GM18858 (cell line): ENCODE data around the gene GPR21.

Source experiments
- ATAC-seq: cut with Tn5 transposase; IDR thresholded peaks from one replicate; pipeline ENCODE4 v1.9.1; 2021; ENCODE audit not compliant: unreplicated experiment

The GPR21 gene, protein sequence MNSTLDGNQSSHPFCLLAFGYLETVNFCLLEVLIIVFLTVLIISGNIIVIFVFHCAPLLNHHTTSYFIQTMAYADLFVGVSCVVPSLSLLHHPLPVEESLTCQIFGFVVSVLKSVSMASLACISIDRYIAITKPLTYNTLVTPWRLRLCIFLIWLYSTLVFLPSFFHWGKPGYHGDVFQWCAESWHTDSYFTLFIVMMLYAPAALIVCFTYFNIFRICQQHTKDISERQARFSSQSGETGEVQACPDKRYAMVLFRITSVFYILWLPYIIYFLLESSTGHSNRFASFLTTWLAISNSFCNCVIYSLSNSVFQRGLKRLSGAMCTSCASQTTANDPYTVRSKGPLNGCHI

DNA sequence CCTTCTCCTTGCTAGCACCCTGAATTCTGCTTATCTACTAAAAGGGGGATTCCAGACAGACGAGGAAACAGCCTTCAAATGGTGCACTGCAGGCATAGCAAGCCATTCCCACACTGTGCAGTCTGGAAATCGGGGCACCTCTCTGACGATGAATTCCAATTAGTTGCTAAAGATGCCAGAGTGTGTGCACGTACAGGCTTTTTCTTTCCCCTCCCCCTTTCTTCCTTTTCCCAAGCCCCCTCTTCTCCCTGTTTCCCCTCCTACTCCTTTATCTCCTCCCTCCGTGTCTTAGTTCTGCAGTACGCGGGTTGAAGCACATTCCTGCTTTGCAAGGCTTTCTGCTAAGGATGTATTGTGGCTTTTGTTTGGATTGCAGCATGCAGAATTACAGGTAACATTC, at the start of gene GPR21:
TSS of gene GPR21 (plus strand) at position 316 of the 400 bp plus-strand sequence. CDS start 900 bp downstream, outside the sequence.
- ATAC-seq, result no peak

DNA sequence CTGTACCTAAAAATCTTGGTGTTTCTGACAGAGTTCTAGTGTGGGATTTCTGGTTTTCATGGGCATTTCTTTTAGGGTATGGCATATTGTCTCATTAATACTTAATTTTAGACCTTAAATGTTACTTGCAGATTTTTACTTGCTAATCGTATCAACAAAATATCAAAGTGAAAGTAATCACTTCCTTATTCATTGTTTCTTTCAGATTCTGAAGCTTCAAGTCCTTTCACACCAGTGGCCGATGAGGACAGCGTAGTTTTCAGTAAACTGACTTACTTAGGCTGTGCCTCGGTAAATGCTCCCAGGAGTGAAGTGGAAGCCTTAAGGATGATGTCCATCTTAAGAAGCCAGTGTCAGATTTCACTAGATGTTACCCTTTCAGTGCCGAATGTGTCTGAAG, 47.5 kb upstream of the GPR21 start:
- ATAC-seq, result no peak

DNA sequence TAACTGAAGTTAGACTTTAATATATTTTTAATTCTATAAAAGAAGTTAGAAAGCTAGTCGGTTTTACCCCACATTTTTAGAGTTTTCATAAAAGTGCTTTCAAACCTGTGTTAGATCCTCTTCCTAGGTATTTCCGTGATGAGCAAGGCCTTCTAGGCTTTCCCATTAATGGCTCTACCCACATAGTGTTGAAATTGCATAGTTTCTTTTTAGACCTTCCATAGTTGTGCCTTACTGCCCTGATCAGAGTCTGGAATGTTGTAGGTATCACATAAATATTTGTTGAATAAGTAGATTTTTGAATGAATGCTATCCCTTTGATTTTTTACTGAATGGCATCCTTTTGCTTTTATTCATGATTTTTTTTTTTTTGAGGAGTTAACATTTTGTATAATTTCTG, 45.3 kb upstream of the GPR21 start:
- no peak for ATAC-seq

DNA sequence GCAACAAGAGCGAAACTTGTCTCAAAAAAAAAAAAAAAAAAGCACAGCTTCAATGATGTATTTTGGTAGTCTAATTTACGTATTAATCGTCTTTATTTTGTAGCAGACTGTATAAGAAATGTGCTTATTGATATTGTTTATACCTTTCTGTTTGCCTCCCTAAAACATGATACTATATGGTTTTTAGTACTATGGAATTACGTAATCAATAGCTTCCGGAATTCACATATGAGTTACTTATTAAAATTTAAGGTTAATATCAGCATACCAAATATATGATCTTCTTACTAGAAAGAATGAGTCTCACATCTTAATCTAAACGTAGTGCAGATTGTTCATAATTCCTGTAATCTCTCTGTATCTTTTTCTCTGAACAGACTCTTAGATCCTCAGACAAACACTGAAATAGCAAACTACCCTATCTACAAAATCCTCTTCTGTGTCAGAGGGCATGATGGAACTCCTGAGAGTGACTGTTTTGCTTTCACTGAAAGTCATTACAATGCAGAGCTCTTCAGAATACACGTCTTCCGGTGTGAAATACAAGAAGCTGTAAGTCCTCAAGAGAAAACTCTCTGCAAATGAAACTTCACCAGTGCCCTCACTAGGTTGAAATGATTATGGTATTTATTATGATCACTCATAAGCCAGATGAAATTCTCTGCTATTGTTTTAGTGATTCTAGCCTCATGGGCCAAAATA, 44.4 kb upstream of the GPR21 start:
- ATAC-seq, result peak; percentile 70

DNA sequence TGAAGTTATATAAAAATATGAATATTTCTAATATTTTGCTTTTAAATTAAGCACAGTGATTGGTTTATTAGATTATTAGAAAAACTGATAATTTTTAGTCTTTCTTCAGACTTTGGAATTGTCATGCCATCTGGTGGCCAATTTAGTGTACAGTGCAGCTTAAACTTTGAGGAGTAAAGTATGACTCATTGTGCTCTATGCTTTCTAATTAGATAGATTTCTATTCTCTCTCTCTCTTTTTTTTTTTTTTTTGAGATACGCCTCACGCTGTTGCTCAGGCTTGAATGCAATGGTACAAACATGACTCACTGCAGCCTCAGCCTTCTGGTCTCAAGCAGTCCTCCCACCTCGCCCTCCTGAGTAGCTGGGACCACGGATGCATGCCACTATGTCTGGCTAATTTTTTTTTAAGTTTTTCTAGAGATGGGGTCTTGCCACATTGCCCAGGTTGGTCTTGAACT, 42.1 kb upstream of the GPR21 start:
- ATAC-seq, result no peak

DNA sequence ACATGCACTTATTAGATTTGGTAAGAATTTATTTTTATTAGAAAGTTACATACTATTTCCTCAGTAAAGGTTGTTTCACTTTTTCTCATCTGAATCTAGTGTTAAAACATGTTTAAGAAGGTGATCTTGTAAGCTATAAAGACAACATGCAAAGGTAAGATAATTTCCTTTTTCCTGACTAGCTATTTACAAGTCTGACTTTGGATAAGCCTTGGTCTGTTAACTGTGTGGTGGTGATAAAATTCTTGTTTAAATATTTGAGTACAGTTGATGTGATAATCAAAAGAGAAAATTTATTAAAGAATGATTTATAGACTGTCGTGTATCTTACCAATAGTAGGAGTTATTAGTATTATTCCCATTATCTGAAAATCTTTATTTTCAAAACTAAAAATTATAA, 36.9 kb upstream of the GPR21 start:
- ATAC-seq, result no peak

DNA sequence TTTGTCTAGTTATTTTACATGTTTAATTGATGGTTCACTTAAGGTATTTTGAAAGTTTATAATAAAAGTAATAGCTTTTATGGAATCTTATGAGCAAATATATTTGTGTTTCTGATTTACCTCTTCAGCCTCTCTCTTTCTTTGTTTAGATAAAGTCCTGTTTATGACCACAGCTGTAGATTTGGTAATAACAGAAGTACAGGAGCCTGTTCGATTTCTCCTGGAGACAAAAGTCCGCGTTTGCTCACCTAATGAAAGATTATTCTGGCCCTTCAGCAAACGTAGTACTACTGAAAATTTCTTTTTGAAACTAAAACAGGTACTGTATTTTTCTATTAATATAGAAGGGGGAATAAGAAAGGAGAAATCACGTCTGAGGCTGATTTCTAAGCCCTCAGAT, 35.0 kb upstream of the GPR21 start:
- ATAC-seq, result no peak

DNA sequence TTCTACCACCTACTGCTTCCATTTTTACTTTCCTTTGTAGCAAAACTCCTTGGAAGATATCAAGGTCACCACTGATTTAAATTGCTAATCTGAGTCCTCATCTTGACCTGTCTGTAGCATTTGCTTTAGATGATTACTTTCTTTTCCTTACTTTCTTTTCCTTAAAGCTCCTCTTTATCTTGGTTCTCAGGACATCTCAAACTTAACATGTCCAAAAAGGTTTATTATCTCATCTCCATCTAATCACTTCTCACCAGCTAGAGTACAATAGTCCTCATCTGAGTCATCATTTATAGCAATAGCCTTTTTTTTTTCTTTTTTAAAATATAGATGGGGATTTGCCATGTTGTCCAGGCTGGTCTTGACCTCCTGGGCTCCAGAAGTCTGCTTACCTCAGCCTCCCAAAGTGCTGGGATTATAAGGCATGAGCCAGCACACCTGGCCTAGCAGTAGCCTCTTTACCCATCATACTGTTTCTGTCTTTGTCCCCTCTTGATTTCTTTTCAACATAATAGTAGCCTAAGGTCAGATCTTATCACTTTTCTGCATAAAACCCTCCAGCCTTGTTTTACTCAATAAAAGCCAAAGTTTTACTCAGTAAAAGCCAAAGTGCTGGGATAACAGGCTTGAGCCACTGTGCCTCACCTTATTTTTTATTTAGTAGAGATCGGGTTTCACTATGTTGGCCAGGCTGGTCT, 32.9 kb upstream of the GPR21 start:
- ATAC-seq, result no peak

DNA sequence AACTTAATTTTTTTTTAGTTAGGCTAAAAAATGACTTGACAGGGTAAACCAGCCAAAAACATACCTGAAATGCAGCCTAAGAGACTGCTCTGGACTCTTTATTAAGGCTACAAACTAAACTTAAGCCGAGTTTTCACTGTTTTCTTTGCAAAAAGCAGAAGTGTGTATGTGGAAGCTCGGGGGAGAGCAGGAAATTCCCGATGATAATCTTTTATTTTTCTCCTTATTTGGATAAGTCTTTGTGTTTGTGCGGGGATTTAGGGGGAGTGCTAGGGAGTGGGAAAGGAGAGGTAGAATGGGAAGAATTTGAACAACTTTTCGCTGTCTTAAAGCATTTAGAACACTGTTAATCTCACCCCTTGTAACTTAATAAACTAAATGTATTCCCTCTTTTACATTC, 30.7 kb upstream of the GPR21 start:
- no peak for ATAC-seq

DNA sequence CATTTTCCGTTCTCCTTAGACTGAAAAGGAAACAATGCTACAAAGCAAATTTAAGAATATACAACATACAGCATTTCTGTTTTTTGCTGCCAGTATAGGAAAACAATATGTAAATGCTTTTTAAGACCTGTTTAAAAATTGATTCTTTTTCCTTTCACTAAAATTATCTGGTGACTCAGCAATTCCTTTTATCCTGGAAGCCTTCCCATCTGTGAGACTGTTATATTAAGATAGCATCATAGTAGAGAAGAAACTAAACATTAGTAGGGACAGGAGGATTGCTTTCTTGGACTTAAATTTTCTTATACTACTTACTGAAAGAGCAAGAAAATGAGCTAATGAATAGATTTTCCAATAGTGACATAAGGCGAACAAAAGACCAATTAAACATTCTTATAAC, 30.0 kb upstream of the GPR21 start:
- ATAC-seq, result no peak

DNA sequence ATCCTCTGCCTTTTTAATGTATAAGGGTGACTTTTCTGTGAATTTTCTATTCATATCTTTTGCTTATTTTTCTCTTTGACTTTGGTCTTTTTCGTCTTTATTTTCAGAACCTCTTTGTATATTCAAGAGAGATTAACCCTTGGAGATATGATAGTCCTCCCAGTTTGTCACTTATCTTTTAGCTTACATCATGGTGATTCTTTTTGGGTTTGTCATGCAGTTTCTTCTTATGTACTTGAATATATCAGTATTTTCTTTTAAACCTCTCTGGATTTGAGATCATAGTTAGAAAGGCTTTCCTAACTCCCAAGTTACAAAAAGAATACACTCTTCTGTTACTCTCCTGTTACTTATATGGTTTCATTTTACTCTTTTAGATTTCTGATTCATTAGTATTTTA, 27.5 kb upstream of the GPR21 start:
- ATAC-seq, result no peak

DNA sequence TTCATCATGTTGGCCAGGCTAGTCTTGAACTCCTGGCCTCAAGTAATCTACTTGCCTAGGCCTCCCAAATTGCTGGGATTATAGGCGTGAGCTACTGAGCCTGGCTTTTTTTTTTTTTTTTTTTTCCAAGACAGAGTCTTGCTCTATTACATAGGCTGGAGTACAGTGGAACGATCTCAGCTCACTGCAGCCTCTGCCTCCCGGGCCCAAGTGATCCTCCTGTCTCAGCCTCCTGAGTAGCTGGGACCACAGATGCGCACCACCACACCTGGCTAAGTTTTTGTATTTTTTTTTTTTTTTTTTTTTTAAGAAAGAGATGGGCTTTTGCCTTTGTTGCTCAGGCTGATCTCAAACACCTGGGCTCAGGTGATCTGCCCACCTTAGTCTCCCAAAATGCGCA, 26.2 kb upstream of the GPR21 start:
- no peak for ATAC-seq

DNA sequence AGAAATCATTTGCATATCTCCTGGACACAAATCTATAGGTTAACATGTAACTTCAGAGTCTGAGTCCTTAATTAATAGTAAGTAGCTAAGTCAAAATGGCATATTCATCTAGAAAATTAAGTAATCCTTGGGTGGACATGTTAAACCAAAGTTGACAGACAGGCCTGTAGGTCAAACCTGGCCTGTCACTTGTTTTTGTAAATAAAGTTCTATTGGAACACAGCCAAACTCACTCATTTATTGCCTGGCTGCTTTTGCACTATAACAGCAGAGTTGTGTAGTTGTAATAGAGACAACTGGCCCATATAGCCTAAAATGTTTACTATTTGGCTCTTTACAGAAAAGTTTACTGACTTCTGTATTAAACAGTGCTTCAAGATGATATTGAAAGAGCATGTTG, 24.6 kb upstream of the GPR21 start:
- no peak for ATAC-seq

DNA sequence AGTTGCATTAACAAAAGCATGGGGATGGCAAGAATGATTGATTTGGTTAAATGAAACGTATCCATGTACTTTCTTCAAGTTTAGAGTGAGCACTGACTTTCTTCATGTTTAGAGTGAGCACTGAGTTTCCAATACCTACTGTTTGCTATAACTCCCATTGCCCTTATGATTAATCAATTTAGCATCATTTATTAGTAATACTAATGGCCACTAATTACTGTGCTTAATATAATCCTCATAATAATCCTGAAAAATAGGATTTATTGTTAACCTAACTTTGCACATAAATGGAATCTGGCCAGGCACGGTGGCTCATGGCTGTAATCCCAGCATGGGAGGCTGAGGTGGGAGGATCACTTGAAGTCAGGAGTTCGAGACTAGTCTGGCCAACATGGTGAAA, 22.1 kb upstream of the GPR21 start:
- ATAC-seq, result no peak

DNA sequence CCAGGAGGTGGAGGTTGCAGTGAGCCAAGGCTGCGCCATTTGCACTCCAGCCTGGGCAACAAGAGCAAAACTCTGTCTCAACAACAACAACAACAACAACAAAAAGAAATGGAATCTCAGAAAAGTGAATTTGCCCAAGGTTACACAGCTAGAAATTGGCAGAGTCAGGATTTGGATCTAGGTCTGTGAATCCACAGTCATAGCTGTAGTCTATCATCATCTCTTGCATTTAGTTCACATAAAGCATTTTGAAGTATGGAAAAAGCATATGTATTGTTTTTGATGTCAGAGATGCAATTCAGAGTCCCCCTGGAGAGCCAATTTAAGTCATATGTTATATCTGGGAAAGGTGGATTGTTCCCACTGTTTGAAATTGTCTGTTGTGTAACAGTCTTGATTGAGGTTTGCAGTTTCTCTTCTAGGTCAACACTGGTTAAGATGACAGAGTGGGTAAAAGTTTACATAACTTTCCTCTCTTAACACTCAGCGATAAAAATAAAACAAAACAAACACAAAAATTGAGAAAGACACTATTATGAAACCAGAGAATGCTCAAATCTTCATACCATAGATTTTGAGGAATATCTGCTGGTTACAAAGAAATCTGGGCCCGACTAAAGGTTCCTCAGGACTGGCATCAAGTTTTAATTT, 21.5 kb upstream of the GPR21 start:
- ATAC-seq, result no peak

DNA sequence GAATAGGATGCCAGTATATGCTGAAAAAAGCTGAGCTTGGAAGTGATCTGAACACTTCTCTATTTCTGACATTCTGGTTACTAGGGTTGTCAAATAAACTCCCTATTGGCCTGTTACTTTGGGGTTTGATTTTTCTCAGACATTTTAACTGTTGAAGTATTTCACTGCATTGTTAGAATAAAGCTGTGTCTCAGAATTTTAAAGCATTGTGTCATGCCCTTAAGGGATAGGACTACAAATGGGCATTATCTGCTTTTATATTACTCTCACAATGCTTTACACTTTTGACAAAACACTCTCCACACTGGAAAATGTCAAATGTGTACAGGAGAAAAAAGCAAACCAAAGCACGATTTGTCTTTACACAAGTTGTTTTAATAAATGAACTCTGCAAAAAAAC, 16.8 kb upstream of the GPR21 start:
- no peak for ATAC-seq

DNA sequence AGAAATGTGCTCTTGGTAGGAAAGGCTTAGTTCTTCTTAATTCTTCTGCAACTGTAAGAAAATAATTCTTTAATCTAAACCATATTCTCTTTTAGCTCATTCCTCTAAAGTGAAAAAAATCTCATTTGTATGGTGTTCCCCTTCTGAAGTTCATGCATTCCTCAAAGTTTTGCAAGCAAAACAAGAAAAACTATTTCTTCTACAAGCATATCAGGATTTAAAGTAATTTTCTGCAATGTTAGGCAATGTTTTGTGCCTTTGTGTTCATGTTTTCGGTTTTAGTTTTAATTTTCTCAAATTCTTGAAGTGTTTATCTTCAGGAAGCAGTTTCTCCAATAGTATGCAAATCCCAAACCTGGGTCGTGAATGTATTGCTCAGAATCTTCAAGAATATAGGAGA, 12.7 kb upstream of the GPR21 start:
- ATAC-seq, result no peak

DNA sequence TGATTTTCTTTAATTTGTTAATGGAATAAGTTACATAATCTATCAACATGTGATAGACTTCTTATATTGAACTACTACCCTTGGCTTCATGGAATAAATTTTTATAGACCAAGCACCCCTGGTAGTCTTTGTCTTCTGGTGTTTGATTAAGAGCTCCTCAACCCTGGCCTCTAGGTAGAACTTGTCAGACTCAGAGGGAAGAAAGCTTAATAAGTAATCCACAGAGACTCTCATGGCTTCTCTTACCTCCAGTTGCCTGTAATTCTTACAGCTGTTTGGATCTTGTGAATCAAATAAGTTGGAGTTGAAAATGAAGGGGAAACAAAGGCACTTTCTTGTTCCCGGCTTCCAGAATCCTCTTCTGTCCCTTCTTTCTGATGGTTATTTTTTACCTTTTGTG, 7.0 kb upstream of the GPR21 start:
- no peak for ATAC-seq

DNA sequence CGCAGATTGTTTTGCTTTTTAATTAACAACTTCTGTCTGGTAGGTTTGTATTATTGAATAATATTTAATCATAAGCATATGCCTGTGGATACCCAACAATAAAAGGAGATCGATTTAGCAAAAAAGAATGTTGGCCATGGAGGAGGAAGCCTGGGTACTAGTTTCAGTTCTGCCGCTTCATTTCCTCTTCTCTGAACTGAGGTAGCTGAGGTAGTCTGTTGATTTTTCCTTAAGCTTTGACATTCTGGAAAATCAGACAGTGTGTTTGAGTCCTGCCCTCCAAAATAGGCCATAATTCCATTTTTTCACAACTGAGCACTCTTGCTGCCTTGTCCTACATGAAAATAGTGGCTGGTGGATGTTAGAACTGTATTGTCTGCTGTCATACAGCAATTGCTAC, 6.0 kb upstream of the GPR21 start:
- no peak for ATAC-seq

DNA sequence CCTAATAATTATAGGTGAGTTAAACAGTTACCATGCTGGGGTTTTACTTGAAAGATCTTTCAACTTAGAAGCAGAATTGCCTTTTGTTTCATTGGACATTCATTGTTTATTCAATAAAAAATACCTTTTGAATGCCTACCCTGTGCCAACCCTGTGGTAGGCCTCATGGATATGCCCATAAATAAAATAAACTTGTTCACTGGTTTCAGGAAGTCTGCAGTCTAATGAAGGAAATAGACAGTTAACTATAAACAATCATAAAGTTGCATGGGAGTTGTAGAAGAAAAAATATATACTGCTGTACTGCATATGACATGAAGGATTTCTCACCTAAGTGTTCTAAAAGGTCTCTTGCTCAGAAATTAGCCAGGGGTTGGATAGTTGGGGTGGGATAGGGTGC, 5.3 kb upstream of the GPR21 start:
- no peak for ATAC-seq

DNA sequence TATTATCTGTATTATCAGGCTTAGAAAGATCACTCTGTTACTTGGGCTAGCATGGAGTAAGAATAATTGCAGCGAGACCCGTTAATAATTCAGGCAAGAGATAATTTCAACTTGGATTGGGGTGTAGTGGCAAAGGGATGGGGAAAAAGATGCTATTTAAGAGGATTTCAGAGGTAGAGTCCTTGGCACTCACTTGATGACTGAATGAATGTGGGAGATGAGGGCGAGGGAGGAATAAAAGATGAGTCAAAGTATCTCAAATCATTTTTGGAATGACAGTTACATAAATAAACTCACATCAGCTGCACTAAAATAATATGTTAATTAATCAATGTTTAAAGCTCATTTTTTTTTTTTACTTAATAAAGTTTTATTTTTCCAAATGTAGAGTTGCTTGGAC, 4.5 kb upstream of the GPR21 start:
- no peak for ATAC-seq

DNA sequence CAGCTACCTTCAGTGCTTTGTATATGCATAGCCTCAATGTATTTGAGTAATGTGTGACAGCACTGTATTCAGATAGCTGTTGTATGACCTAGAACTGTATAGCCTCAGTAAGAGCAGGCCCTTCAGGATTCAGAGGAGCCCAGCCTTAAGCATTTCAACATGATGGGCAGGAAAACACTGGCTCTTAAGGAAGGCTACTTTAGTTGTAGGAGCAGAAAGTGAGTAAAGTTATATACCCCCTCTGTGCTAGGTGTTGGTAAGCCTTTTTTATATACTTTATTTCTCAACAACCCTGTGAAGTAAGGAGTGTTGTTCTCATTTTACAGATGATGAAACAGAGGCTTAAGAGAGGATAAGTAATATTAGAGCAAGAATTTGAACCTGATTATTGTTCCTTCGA, 1.5 kb upstream of the GPR21 start:
- no peak for ATAC-seq
